GM12874 (cell line): Measurements from ENCODE around the gene PSME1.

ENCODE experiments used
- CTCF ChIP-seq: IDR thresholded peaks from 2 replicates; pipeline ENCODE4 v1.5.1; 2011; ENCODE audit warnings: low read depth, mild to moderate bottlenecking, control low read depth, low read length, moderate library complexity; ENCODE audit not compliant: insufficient read depth

PSME1 gene

GRCh38 chr14:24100197-24100981, 35.6 kb upstream of the PSME1 start:
- no peak for TF ChIP-seq CTCF

DNA sequence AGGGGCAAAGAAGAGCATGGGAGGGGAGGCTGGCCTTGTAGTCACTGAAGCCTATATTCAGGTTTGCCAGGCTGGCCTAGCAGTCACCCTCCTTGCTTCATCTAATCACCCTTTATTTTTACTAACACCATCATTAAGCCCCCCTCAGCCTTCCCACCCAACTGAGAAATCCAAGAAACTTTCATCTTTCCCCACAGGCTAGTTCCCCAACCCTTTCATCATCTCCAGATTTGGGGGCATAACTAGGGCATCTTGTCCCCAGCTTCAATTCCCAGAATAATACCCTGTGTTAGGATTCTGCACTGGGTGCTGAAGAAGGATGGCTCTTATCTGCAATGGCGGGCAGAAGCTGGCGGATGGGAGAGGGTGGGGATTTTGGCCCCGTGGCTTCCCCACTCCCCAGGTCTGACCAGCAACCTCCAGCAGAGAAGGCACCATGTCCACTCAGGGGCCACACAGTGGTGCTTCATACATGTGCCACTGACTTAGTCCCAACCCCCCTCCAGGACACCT, 35.0 kb upstream of the PSME1 start:
- no peak for TF ChIP-seq CTCF

GRCh38 chr14:24102357-24103048, 33.5 kb upstream of the PSME1 start:
- no peak for TF ChIP-seq CTCF

GRCh38 chr14:24103451-24103850, 32.5 kb upstream of the PSME1 start:
- TF ChIP-seq CTCF, result no peak

DNA sequence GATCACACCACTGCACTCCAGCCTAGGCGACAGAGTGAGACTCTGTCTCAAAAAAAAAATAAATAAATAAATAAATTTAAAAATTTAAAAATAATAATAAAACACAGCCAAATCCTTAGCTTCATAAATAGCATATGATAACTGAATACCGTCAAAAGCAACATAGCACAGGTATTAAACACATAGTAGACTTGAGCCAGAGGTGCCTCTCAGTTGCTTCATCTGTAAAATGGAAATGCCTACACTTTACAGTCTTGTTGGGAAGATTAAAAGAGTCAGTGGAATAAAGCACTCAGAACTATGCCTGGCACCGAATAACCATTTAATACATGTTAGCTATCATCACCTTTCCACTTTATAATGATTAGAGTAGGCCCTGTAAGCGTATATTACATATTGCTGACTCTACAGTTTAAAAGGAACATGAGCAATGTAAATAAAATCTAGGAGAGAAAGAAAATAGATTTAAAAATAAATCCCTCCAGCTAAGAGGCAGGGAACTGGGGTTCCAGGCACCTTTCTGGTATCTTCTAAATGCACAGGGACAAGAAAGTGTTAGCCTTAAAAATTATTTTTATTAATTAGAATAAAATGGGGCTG, 29.2 kb upstream of the PSME1 start:
- TF ChIP-seq CTCF, result no peak

DNA sequence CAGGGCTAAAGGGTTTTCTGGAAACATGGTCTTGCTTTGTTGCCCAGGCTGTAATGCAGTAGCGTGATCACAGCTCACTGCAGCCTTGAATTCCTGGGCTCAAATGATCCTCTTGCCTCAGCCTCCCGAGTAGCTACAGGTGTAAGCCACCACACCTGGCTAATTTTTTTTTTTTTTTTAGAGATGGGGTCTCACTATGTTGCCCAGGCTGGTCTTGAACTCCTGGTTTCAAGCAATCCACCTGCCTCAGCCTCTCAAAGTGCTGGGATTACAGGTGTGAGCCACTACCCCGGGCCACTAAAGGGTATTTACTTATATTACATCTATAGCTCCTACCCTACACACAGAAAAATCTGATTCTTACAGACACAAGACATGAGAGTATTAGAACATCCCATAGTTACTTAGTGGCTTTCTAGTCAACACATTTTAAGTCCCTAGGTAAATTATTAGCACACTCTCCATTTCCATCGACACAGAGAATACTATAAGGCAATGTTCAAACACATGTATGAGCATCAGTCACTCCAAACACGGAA, 27.6 kb upstream of the PSME1 start:
- no peak for TF ChIP-seq CTCF

- no peak for TF ChIP-seq CTCF
These were observed 25.9 kb upstream of the PSME1 start for GRCh38 chr14:24110060-24110459.
